Peyer's patch (tissue), 4 donors: ENCODE measurements around the gene FBXL16.

ENCODE experiments used
- POLR2A ChIP-seq, 2 donors: fragments of 450-650 bp; IDR thresholded peaks; one replicate each; pipeline ENCODE4 v1.5.1; 2017; ENCODE audit warnings: antibody characterized with exemption in 2 of 2, mild to moderate bottlenecking in 2 of 2, moderate library complexity in 2 of 2
- TF ChIP-seq, protein P1 (sequence below), 6 experiments: fragments of 450-650 bp in 4 of 6; fragments of 200-600 bp in 2 of 6; sonication (generic) in 1 of 6; IDR thresholded peaks; one replicate each; pipeline ENCODE4 v1.5.1; 2017 to 2019; ENCODE audit warnings: antibody characterized with exemption in 6 of 6, mild to moderate bottlenecking in 3 of 6, moderate library complexity in 1 of 6

DNA sequence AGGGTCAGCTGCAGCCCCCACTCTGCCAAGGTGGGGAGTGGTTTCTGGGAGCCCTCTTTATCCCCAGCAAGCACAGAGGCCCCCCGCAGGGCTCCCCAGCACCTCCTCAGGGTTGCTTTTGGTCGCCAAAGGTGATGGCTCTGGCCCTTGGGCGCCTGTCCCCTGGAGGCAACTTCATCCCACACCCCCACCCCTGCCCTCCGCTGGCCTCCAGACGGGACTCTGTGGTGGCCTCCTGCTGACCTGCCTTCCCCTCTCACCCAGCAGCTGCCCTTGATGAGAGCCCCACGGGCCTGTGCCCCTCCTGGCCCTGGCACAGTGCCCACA lies 45.5 kb downstream of the FBXL16 start:
- TF ChIP-seq POLR2A (IDR thresholded peaks at IDR 0.05): no peak
- TF ChIP-seq, protein P1, sequence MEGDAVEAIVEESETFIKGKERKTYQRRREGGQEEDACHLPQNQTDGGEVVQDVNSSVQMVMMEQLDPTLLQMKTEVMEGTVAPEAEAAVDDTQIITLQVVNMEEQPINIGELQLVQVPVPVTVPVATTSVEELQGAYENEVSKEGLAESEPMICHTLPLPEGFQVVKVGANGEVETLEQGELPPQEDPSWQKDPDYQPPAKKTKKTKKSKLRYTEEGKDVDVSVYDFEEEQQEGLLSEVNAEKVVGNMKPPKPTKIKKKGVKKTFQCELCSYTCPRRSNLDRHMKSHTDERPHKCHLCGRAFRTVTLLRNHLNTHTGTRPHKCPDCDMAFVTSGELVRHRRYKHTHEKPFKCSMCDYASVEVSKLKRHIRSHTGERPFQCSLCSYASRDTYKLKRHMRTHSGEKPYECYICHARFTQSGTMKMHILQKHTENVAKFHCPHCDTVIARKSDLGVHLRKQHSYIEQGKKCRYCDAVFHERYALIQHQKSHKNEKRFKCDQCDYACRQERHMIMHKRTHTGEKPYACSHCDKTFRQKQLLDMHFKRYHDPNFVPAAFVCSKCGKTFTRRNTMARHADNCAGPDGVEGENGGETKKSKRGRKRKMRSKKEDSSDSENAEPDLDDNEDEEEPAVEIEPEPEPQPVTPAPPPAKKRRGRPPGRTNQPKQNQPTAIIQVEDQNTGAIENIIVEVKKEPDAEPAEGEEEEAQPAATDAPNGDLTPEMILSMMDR (IDR thresholded peaks at IDR 0.05): no peak
